ENCODE data around the gene ZNF3. TPM values are rescaled to one million over a fixed set of nuclear protein-coding genes. Genes with fewer than 3 reads are reported as not detected.
A peak's percentile ranks its signal among the peaks of the same experiment; 100 is the strongest.

The ZNF3 gene
- total and polyA plus RNA-seq, 9 of the 15 experiments (the other 6 are each of a cell fraction or from before 2014, with no cell fraction given): 30.0 to 64.9 (median 51.5) TPM

- TF ChIP-seq SIRT6 (IDR thresholded peaks at IDR 0.05; ENCODE audit: low read depth, low read length) (no peak), SMARCA5 (IDR thresholded peaks at IDR 0.05) (no peak), ID3 (CRISPR knock-in tag; IDR thresholded peaks at IDR 0.05) (no peak), ID3 (tag; IDR thresholded peaks at IDR 0.05) (peak; percentile 62), ZC3H4 (CRISPR knock-in tag; IDR thresholded peaks at IDR 0.05; ENCODE audit: borderline replicate concordance) (peak; percentile 48; the same call in 1 of the 2 replicates), THAP12 (CRISPR knock-in tag; IDR thresholded peaks at IDR 0.05) (peak; percentile 75), USF2 (CRISPR knock-in tag; IDR thresholded peaks at IDR 0.05) (peak; percentile 48; the same call in 1 of the 2 replicates), COPS2 (conservative IDR thresholded peaks at IDR 0.05) (no peak), ZNF280A (IDR thresholded peaks at IDR 0.05; ENCODE audit: low read depth, partially characterized antibody) (no peak), FIP1L1 (IDR thresholded peaks at IDR 0.05; ENCODE audit: low read depth, low read length, poor library complexity, severe bottlenecking) (no peak), E2F5 (CRISPR knock-in tag; IDR thresholded peaks at IDR 0.05) (no peak), RAD51 (IDR thresholded peaks at IDR 0.05; ENCODE audit: borderline replicate concordance, low read depth) (0 out of 2 replicates have a peak, but pooled peaks have one; percentile 33), HDAC2 (IDR thresholded peaks at IDR 0.05) (no peak), PKNOX1 (IDR thresholded peaks at IDR 0.05) (no peak), CBX3 (IDR thresholded peaks at IDR 0.05; ENCODE audit: borderline replicate concordance in 1 of 2, low read length in 2 of 2) (no peak), ELF1 (tag; IDR thresholded peaks at IDR 0.05) (no peak), STAT5A (IDR thresholded peaks at IDR 0.05; ENCODE audit: borderline replicate concordance, low read length) (no peak), ETV1 (tag; conservative IDR thresholded peaks at IDR 0.05; ENCODE audit: low read depth) (peak; percentile 56; the same call in 1 of the 2 replicates), CGGBP1 (CRISPR knock-in tag; IDR thresholded peaks at IDR 0.05) (0 out of 2 replicates have a peak, but pooled peaks have one; percentile 46), SIX5 (IDR thresholded peaks at IDR 0.05; ENCODE audit: borderline replicate concordance in 1 of 2, insufficient read depth in 1 of 2, low read depth in 1 of 2, low read length in 2 of 2) (no peak)
Observed at GRCh38 chr7:100126239-100126930, 44.9 kb upstream of the ZNF3 start (continued).
